ENCODE data around the gene HTR1D. TPM values are rescaled to one million over a fixed set of nuclear protein-coding genes. Genes with fewer than 3 reads are reported as not detected.
"Not testable (repeated sequence)": the region's sequence is repeated elsewhere in the genome, so short reads cannot be mapped to it uniquely, and the experiment has no call there.

Gene HTR1D, protein sequence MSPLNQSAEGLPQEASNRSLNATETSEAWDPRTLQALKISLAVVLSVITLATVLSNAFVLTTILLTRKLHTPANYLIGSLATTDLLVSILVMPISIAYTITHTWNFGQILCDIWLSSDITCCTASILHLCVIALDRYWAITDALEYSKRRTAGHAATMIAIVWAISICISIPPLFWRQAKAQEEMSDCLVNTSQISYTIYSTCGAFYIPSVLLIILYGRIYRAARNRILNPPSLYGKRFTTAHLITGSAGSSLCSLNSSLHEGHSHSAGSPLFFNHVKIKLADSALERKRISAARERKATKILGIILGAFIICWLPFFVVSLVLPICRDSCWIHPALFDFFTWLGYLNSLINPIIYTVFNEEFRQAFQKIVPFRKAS
- not detected for total RNA-seq
- polyA plus RNA-seq, result not detected
- 0 to 0.08 (median 0) reads per million in 6 experiments for total RNA-seq

GRCh38 chr1:23217421-23218115 lies at the start of gene HTR1D:
Gene HTR1D, minus strand, starts transcription at chr1:23217502. Its CDS starts 23,283 bp downstream, at chr1:23194219.
- Mint-ChIP-seq H3K36me3 (peaks cover 0 to 10% (median 0%) of the 10 kb centered on the region in 3 donors), H3K4me3 (peak within 1 kb of the TSS; percentile 18 to 77 (median 70)), H3K4me1 (peaks cover 7 to 10% (median 8%) of the 10 kb centered on the region in 4 donors), H3K27ac (peak within 1 kb of the TSS in 1 of 10 donors; percentile 6), H3K27me3 (peaks cover 34 to 79% (median 59%) of the 10 kb centered on the region in 5 donors), H3K9me3 (no peaks in the 10 kb centered on the region)
- DNase-seq, result no peak
- POLR2A ChIA-PET, result no interaction called here
- peak; percentile 33 to 52 for ATAC-seq

GRCh38 chr1:23263380-23263887 lies 46.1 kb upstream of the HTR1D start:
- H3K27ac Mint-ChIP-seq, result no peak overlapping the region
- no peaks in the 10 kb centered on the region for H3K4me1 Mint-ChIP-seq
- no peaks in the 10 kb centered on the region for H3K9me3 Mint-ChIP-seq
- peaks cover 0 to 25% (median 0%) of the 10 kb centered on the region in 5 donors for H3K27me3 Mint-ChIP-seq
- DNase-seq (no peak), ATAC-seq (no peak)
- H3K4me3 Mint-ChIP-seq, result no peak overlapping the region
- POLR2A ChIA-PET, result no interaction called here
- no peaks in the 10 kb centered on the region for H3K36me3 Mint-ChIP-seq

DNA sequence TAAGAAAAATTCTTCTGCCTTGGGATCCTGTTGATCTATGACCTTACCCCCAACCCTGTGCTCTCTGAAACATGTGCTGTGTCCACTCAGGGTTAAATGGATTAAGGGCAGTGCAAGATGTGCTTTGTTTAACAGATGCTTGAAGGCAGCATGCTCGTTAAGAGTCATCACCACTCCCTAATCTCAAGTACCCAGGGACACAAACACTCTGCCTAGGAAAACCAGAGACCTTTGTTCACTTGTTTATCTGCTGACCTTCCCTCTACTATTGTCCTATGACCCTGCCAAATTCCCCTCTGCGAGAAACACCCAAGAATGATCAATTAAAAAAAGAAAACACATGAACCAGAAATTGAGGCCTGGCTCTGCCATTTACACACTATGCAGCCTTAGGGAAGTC lies 40.8 kb upstream of the HTR1D start:
- H3K9me3 Mint-ChIP-seq, H3K36me3 Mint-ChIP-seq, H3K4me1 Mint-ChIP-seq, DNase-seq, H3K27ac Mint-ChIP-seq, ATAC-seq, H3K4me3 Mint-ChIP-seq, POLR2A ChIA-PET, H3K27me3 Mint-ChIP-seq: not testable (repeated sequence)

- H3K4me3 Mint-ChIP-seq, POLR2A ChIA-PET, H3K27ac Mint-ChIP-seq, H3K9me3 Mint-ChIP-seq, H3K36me3 Mint-ChIP-seq, H3K4me1 Mint-ChIP-seq, DNase-seq, H3K27me3 Mint-ChIP-seq, ATAC-seq: not testable (repeated sequence)
These were observed 40.1 kb upstream of the HTR1D start for GRCh38 chr1:23257371-23257770.

DNA sequence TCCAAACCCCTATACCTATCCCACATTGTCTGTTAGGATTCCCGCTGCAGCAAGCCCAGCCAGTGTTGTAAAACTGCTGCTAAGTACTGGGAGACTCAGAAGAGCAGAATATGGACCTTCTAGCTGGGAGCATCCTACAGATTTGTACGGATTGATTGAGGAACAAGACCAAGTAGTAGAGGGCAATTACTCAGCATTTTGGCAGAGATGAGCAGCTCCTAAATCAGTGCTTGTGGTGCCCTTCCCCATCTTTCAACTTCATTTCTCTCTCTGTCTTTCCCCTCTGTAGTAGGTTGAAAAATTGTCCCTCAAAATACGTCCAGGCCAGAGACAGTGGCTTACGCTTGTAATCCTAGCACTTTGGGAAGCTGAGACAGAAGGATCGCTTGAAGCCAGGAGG lies 37.3 kb upstream of the HTR1D start:
- POLR2A ChIA-PET, result no interaction called here
- H3K27ac Mint-ChIP-seq, result no peak overlapping the region
- no peaks in the 10 kb centered on the region for H3K36me3 Mint-ChIP-seq
- H3K4me3 Mint-ChIP-seq, result no peak overlapping the region
- H3K4me1 Mint-ChIP-seq, result no peaks in the 10 kb centered on the region
- no peak for ATAC-seq
- peaks cover 0 to 2% (median 0%) of the 10 kb centered on the region in 9 donors for H3K9me3 Mint-ChIP-seq
- peaks cover 0 to 9% (median 8%) of the 10 kb centered on the region in 5 donors for H3K27me3 Mint-ChIP-seq
- DNase-seq, result no peak

- no peak for ATAC-seq
- Mint-ChIP-seq H3K27me3 (peaks cover 0 to 9% (median 8%) of the 10 kb centered on the region in 5 donors), H3K4me3 (no peak overlapping the region), H3K4me1 (no peaks in the 10 kb centered on the region), H3K9me3 (peaks cover 0 to 2% (median 0%) of the 10 kb centered on the region in 9 donors), H3K36me3 (no peaks in the 10 kb centered on the region), H3K27ac (no peak overlapping the region)
- POLR2A ChIA-PET, result no interaction called here
- no peak for DNase-seq
These were observed 34.5 kb upstream of the HTR1D start for GRCh38 chr1:23251812-23252211.

DNA sequence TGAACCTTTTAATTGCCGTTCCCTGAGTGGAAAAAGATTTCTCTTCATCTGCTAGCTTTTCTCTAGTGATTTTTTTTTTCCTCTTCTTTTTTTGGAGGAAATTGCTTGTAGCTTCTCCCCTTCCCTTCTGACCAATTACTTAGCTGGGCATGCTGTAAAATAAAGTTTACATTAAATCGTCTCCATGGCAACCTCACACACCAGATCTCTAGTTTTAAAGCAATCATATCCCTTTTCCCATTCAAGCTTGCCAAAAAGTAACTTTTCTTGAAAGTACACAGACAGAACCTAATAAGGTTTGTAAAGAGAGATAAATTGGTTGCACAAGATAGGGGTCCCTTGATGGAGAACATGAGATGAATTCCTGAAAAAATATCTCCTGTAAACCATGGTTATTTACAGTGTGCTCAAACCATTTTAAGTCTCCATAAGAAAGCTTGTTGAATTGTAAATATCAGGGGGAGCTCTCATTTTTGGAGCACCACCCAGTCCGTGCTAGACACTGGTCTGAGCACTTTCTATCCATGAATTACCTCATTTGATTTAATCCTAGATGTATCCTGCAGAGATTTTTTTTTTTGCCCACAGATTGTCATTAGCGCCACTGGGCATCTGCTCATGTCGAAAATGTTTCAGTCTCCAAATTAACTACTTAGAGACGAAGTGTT lies 32.6 kb upstream of the HTR1D start:
- Mint-ChIP-seq H3K36me3 (no peaks in the 10 kb centered on the region), H3K27ac (peak overlapping the region in 1 of 10 donors; percentile 36), H3K9me3 (no peaks in the 10 kb centered on the region), H3K4me1 (no peaks in the 10 kb centered on the region), H3K27me3 (peaks cover 0 to 4% (median 3%) of the 10 kb centered on the region in 5 donors), H3K4me3 (no peak overlapping the region)
- POLR2A ChIA-PET, result interaction anchor here (0.7 kb wide), 1 partner anchor 286 kb away, joined by 3 read pairs; no protein-coding TSS in a partner anchor
- ATAC-seq (no peak), DNase-seq (no peak)

GRCh38 chr1:23247276-23247675 lies 30.0 kb upstream of the HTR1D start:
- Mint-ChIP-seq H3K9me3 (no peaks in the 10 kb centered on the region), H3K36me3 (no peaks in the 10 kb centered on the region), H3K27ac (no peak overlapping the region), H3K27me3 (peaks cover 0 to 5% (median 3%) of the 10 kb centered on the region in 5 donors), H3K4me3 (no peak overlapping the region), H3K4me1 (peaks cover 0 to 2% (median 0%) of the 10 kb centered on the region in 4 donors)
- ATAC-seq (no peak), DNase-seq (no peak)
- POLR2A ChIA-PET, result no interaction called here

- POLR2A ChIA-PET, result no interaction called here
- Mint-ChIP-seq H3K9me3 (no peaks in the 10 kb centered on the region), H3K36me3 (no peaks in the 10 kb centered on the region), H3K27me3 (peaks cover 0 to 3% (median 3%) of the 10 kb centered on the region in 5 donors), H3K4me3 (no peak overlapping the region), H3K4me1 (peaks cover 0 to 2% (median 0%) of the 10 kb centered on the region in 4 donors), H3K27ac (no peak overlapping the region)
- DNase-seq, result no peak
- no peak for ATAC-seq
These were observed 29.0 kb upstream of the HTR1D start for GRCh38 chr1:23246274-23246673.

GRCh38 chr1:23244256-23244761 lies 27.0 kb upstream of the HTR1D start:
- Mint-ChIP-seq H3K9me3 (no peaks in the 10 kb centered on the region), H3K4me1 (peaks cover 0 to 2% (median 0%) of the 10 kb centered on the region in 4 donors), H3K4me3 (peak overlapping the region in 1 of 10 donors; percentile 35), H3K36me3 (no peaks in the 10 kb centered on the region), H3K27me3 (peaks cover 0 to 3% (median 0%) of the 10 kb centered on the region in 5 donors), H3K27ac (peak overlapping the region in 1 of 10 donors; percentile 38)
- ATAC-seq (no peak), DNase-seq (no peak)
- POLR2A ChIA-PET, result no interaction called here

DNA sequence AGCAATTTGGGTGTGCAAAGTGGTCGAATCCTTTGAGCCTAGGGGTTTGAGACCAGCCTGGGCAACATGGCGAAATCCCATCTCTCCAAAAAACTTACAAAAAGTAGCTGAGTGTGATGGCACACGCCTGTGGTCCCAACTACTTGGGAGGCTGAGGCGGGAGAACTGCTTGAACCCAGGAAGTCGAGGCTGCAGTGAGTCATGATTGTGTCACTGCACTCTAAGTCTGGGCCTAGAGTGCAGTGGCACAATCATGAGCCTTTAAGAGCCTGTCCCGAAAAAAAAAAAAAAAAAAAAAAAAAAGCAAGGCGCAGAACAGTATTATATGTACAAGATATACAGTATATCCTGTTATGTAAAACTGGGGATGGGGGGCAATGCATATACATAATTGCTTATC lies 25.1 kb upstream of the HTR1D start:
- Mint-ChIP-seq H3K4me1 (peaks cover 0 to 2% (median 0%) of the 10 kb centered on the region in 4 donors), H3K9me3 (no peaks in the 10 kb centered on the region)
- POLR2A ChIA-PET, result no interaction called here

GRCh38 chr1:23239638-23240295 lies 22.5 kb upstream of the HTR1D start:
- Mint-ChIP-seq H3K4me1 (peaks cover 0 to 2% (median 0%) of the 10 kb centered on the region in 4 donors), H3K27me3 (peaks cover 4 to 17% (median 7%) of the 10 kb centered on the region in 5 donors), H3K4me3 (no peak overlapping the region), H3K36me3 (no peaks in the 10 kb centered on the region), H3K9me3 (no peaks in the 10 kb centered on the region), H3K27ac (no peak overlapping the region)
- POLR2A ChIA-PET, result no interaction called here
- DNase-seq, result no peak
- ATAC-seq, result no peak

More for the DNA sequence above, 25.1 kb upstream of the HTR1D start:
- no peaks in the 10 kb centered on the region for H3K36me3 Mint-ChIP-seq
- H3K4me3 Mint-ChIP-seq, result no peak overlapping the region
- DNase-seq (no peak), ATAC-seq (no peak)
- H3K27me3 Mint-ChIP-seq, result peaks cover 3 to 13% (median 7%) of the 10 kb centered on the region in 5 donors
- no peak overlapping the region for H3K27ac Mint-ChIP-seq

All from naive thymus-derived CD8-positive, alpha-beta T cell (primary cell).